Mesothelial cell of epicardium (in vitro differentiated cells): ENCODE measurements around the gene PTPRN2. TPM values are rescaled to one million over a fixed set of nuclear protein-coding genes. Genes with fewer than 3 reads are reported as not detected.

Source experiments
- DNase-seq, 2 experiments: peaks; one replicate each; pipeline ENCODE4 v3.0.0; 2021; ENCODE audit warnings: low spot score in 2 of 2; ENCODE audit not compliant: unreplicated experiment in 2 of 2
- H3K27ac Mint-ChIP-seq: 2 replicates; pipeline ENCODE4 v1.8.0; 2021; ENCODE audit warnings: mixed read lengths
- H3K27me3 Mint-ChIP-seq: 2 replicates; pipeline ENCODE4 v1.8.0; 2021; ENCODE audit warnings: low read depth, mixed read lengths
- H3K36me3 Mint-ChIP-seq: 2 replicates; pipeline ENCODE4 v1.8.0; 2021; ENCODE audit warnings: mixed read lengths
- H3K4me1 Mint-ChIP-seq: 2 replicates; pipeline ENCODE4 v1.8.0; 2021; ENCODE audit warnings: mixed read lengths
- H3K4me3 Mint-ChIP-seq: 2 replicates; pipeline ENCODE4 v1.8.0; 2021; ENCODE audit warnings: mild to moderate bottlenecking, moderate library complexity, mixed read lengths
- H3K9me3 Mint-ChIP-seq: 2 replicates; pipeline ENCODE4 v1.8.0; 2021; ENCODE audit warnings: mixed read lengths
- CTCF ChIP-seq: fragments of 200-600 bp; sonication (generic); IDR thresholded peaks from one replicate; pipeline ENCODE4 v1.5.0; 2021; ENCODE audit warnings: antibody characterized with exemption; ENCODE audit not compliant: unreplicated experiment
- total RNA-seq: library from RNA; stranded (reverse); gene quantifications from 3 replicates; pipeline ENCODE4 v1.2.1, GENCODE V29; 2021

PTPRN2 gene
- total RNA-seq, 1 donor from 2014 or later: 2.2 TPM

- peaks cover 55% of the 10 kb centered on the region for H3K9me3 Mint-ChIP-seq
- H3K27me3 Mint-ChIP-seq: no peaks in the 10 kb centered on the region
- TF ChIP-seq CTCF: no peak
- peaks cover 5% of the 10 kb centered on the region for H3K36me3 Mint-ChIP-seq
- H3K4me1 Mint-ChIP-seq: no peaks in the 10 kb centered on the region
- H3K4me3 Mint-ChIP-seq: no peak overlapping the region
- DNase-seq: no peak
- no peak overlapping the region for H3K27ac Mint-ChIP-seq
Observed at GRCh38 chr7:158194365-158194900, 393.2 kb downstream of the PTPRN2 start.

GRCh38 chr7:158193446-158193845 is 394.2 kb downstream of the PTPRN2 start:
- Mint-ChIP-seq H3K9me3 (peaks cover 55% of the 10 kb centered on the region), H3K4me3 (no peak overlapping the region), H3K27me3 (no peaks in the 10 kb centered on the region), H3K4me1 (no peaks in the 10 kb centered on the region), H3K27ac (no peak overlapping the region), H3K36me3 (peaks cover 5% of the 10 kb centered on the region)
- DNase-seq: no peak
- no peak for TF ChIP-seq CTCF

- Mint-ChIP-seq H3K9me3 (peaks cover 50% of the 10 kb centered on the region), H3K36me3 (peaks cover 5% of the 10 kb centered on the region), H3K4me1 (no peaks in the 10 kb centered on the region), H3K27ac (no peak overlapping the region), H3K27me3 (no peaks in the 10 kb centered on the region), H3K4me3 (no peak overlapping the region)
- no peak for TF ChIP-seq CTCF
- DNase-seq: no peak
Observed at GRCh38 chr7:158192956-158193355, 394.7 kb downstream of the PTPRN2 start.

GRCh38 chr7:158192184-158192835 is 395.3 kb downstream of the PTPRN2 start:
- Mint-ChIP-seq H3K4me3 (no peak overlapping the region), H3K4me1 (no peaks in the 10 kb centered on the region), H3K27ac (no peak overlapping the region), H3K9me3 (peaks cover 50% of the 10 kb centered on the region), H3K36me3 (peaks cover 5% of the 10 kb centered on the region), H3K27me3 (no peaks in the 10 kb centered on the region)
- no peak for DNase-seq
- no peak for TF ChIP-seq CTCF

- Mint-ChIP-seq H3K4me3 (no peak overlapping the region), H3K27ac (no peak overlapping the region), H3K9me3 (peaks cover 50% of the 10 kb centered on the region), H3K27me3 (no peaks in the 10 kb centered on the region), H3K4me1 (no peaks in the 10 kb centered on the region), H3K36me3 (peaks cover 5% of the 10 kb centered on the region)
- TF ChIP-seq CTCF: no peak
- no peak for DNase-seq
Observed at GRCh38 chr7:158191671-158192070, 396.0 kb downstream of the PTPRN2 start.
